ENCODE measurements around the gene JARID2.

JARID2 gene

DNA sequence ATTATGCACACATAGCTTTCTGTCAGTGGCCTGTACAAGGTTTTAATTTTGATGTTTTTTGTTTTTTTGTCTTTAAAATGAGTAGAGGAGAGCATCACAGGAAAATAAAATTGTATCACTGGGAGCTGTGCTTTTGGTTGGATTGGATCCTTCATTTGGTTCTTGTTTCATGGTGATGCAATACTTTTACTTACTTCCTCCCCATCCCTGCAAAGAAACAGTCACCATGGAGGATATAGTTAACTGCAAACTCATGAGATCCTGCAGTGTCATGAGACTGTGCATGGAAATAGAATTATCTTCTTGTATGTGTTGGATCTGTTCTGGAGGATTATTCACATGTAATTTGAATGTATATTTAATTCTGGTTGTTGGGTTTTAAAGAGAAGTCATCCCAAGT lies 122.3 kb downstream of the JARID2 start:
- DNase-seq (ENCODE audit: low read depth) = no peak
- TF ChIP-seq, protein P1, sequence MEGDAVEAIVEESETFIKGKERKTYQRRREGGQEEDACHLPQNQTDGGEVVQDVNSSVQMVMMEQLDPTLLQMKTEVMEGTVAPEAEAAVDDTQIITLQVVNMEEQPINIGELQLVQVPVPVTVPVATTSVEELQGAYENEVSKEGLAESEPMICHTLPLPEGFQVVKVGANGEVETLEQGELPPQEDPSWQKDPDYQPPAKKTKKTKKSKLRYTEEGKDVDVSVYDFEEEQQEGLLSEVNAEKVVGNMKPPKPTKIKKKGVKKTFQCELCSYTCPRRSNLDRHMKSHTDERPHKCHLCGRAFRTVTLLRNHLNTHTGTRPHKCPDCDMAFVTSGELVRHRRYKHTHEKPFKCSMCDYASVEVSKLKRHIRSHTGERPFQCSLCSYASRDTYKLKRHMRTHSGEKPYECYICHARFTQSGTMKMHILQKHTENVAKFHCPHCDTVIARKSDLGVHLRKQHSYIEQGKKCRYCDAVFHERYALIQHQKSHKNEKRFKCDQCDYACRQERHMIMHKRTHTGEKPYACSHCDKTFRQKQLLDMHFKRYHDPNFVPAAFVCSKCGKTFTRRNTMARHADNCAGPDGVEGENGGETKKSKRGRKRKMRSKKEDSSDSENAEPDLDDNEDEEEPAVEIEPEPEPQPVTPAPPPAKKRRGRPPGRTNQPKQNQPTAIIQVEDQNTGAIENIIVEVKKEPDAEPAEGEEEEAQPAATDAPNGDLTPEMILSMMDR (conservative IDR thresholded peaks at IDR 0.05; ENCODE audit: low read depth, low read length) = no peak
- H3K4me3 ChIP-seq (ENCODE audit: low read length) = no peak overlapping the region

DNA sequence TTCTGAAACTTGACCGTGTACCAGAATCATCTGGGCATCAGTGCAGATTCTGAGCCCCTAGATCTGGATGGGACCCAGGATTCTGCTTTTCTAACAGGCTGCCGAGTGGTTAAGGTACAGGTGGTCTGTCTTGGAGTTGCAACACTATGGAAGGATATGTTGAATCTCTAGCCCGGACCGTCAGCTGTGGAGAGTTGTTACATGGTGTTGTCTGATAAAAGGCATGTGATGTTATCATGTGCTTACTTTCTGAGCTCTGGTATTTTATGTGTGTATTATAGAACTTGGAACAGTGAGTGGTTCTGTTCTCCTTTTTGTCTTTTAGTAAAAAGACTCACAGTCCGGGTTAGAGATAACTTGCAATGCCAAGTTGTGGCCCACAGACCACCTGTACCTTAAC lies 123.0 kb downstream of the JARID2 start:
- TF ChIP-seq, protein P1 (conservative IDR thresholded peaks at IDR 0.05; ENCODE audit: low read depth, low read length) = no peak
- H3K4me3 ChIP-seq (ENCODE audit: low read length) = no peak overlapping the region

DNA sequence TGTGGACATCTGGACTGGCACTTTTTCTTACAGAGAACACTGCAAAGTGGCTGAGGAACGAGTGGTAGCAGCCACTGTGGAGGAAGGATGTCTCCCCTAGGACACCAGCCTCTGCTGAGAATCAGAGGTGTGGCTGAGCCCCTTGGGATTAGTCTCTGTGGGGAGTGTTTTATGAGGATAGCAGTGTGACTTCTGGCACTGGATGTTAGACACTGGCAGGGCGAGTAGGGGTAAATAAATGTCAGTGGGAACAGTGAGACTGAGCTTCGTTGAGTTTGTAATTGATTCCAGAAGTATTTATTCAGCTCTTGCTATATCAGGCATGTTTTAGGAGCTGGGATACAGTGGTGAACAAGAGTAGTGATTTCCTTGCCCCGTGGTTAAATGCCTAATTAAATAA lies 124.0 kb downstream of the JARID2 start:
- TF ChIP-seq, protein P1 (conservative IDR thresholded peaks at IDR 0.05; ENCODE audit: low read depth, low read length) = no peak
- no peak for DNase-seq (ENCODE audit: low read depth)

More for the DNA sequence above, 123.0 kb downstream of the JARID2 start:
- DNase-seq (ENCODE audit: low read depth) = no peak

DNA sequence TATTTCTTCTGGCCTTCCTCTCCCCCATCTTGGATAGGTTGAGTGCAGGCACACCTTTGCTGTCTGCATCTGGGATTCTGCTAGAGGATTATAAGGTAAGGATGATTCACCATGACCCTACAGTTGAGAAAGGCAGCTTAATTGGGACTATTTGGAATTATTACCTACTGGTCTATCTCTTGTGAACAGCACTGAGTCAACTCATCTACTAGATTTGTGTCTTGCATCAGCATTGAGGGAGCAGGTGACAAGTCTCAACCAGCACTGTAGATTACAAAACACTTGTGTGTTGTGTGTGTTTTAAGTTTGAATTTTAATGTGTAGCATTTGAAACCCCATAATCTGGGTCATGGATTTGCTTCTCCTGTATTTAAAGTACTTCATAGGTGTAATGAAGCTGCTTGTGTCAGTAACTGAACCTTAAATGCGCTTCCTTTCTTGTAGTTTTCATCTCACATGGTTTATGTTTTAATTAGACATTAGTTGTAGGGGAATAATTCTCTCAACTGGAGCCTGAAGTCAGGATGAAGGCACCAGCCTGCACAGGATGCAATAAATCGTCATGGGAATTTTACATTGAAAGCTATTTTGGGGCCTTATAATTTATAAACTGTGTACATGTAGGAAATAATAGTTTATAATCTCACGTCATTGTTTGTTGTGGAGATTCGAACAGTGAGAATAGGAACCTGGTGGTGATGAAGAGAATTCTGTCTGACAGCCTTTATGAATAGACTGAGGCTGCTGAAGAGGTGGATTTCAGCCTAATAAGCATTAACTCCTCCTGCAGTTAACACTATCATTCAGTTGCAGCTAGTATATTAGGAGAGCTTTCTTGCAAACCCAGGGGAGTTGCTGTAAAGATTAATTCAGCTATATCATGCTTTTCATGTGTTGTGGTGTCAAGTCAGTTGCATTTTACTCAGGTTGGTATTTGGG lies 125.1 kb downstream of the JARID2 start:
- no peak for DNase-seq (ENCODE audit: low read depth)
- no peak overlapping the region for H3K4me3 ChIP-seq (ENCODE audit: low read length)
- TF ChIP-seq, protein P1 (conservative IDR thresholded peaks at IDR 0.05; ENCODE audit: low read depth, low read length) = no peak

More for the DNA sequence above, 124.0 kb downstream of the JARID2 start:
- no peak overlapping the region for H3K4me3 ChIP-seq (ENCODE audit: low read length)

DNA sequence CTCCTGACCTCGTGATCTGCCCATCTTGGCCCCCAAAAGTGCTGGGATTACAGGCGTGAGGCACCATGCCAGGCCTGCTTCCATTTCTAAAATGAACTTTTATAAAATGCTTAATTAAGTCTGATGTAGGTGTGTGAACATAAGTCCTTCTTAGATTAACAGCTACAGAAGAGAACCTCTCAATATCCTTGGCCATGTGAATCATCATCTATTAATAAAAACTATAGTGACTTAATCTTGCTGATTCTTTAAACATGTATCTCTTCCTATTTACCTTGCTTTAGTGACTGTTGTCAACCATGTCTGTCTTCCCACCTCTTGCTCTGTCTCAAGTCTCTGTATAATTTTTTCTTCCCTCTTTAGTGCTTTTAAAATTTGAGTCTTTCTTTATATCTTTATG lies 127.1 kb downstream of the JARID2 start:
- no peak for DNase-seq (ENCODE audit: low read depth)
- TF ChIP-seq, protein P1 (conservative IDR thresholded peaks at IDR 0.05; ENCODE audit: low read depth, low read length) = no peak
- H3K4me3 ChIP-seq (ENCODE audit: low read length) = no peak overlapping the region

DNA sequence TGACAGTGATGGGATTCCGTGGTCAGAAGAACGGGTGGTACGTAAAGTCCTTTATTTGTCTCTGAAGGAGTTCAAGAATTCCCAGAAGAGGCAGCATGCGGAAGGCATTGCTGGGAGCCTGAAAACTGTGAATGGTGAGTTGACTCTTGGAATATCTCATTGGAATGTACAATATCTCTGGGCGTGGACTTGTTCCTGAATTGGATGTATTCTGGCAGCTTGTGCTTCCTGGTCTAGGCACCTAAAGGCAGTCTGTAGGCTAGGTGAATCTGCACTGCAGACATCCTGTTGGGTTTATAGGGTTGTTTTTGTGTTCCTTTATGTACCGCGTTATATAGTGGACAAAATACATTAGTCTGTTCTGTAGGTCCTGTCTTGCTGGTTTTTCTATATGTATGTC lies 128.2 kb downstream of the JARID2 start:
- no peak for DNase-seq (ENCODE audit: low read depth)
- H3K4me3 ChIP-seq (ENCODE audit: low read length) = no peak overlapping the region
- TF ChIP-seq, protein P1 (conservative IDR thresholded peaks at IDR 0.05; ENCODE audit: low read depth, low read length) = no peak

DNA sequence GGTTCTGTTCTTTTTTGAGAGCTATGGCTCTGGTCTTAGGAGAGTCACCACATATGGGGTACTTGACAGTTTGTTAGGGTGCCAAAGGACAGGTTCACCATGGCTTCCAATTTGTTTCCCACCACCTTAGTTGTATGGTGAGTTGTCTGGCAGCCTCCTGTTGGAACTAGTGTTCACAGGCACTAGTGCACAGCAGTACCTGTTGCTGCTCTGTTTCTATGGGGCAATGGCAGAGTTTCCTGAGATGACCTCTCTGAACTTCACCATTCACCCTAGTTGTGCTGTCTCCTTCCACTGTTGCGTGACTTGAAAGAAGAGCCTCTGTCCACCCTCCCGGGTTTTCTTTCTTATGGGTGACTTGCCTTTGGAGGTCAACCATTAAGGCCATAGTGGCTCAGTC lies 129.1 kb downstream of the JARID2 start:
- DNase-seq (ENCODE audit: low read depth) = no peak
- no peak overlapping the region for H3K4me3 ChIP-seq (ENCODE audit: low read length)
- TF ChIP-seq, protein P1 (conservative IDR thresholded peaks at IDR 0.05; ENCODE audit: low read depth, low read length) = no peak
